H1 (cell line): ENCODE measurements around the gene ZSWIM6.

Experiments
- CEBPB ChIP-seq: IDR thresholded peaks from 2 replicates; pipeline ENCODE4 v1.6.1; 2012; ENCODE audit warnings: low read depth, low read length
- CHD1 ChIP-seq: IDR thresholded peaks from 2 replicates; pipeline ENCODE4 v1.6.1; 2012; ENCODE audit warnings: low read depth, low read length, improper control_type of control experiment
- GABPA ChIP-seq: IDR thresholded peaks from 2 replicates; pipeline ENCODE4 v1.6.1; 2011; ENCODE audit warnings: mild to moderate bottlenecking, low read length, moderate library complexity, borderline replicate concordance; ENCODE audit not compliant: insufficient read depth
- HDAC6 ChIP-seq: IDR thresholded peaks from one replicate; pipeline ENCODE4 v1.7.1; 2012; ENCODE audit warnings: low read depth, mild to moderate bottlenecking, inconsistent platforms, low read length, moderate library complexity
- POLR2A ChIP-seq, 2 experiments: IDR thresholded peaks; 1 replicate in 1 of 2; 2 replicates in 1 of 2; pipeline ENCODE4 v1.6.1; 2011; ENCODE audit warnings: low read depth in 2 of 2, low read length in 2 of 2, mild to moderate bottlenecking in 2 of 2; ENCODE audit errors: control extremely low read depth in 1 of 2
- SUZ12 ChIP-seq: fragments of 200-600 bp; sonication (generic); IDR thresholded peaks from 2 replicates; pipeline ENCODE4 v1.6.1; 2012; ENCODE audit warnings: mild to moderate bottlenecking, inconsistent platforms, low read length, moderate library complexity, mixed read lengths
- TAF1 ChIP-seq: IDR thresholded peaks from 2 replicates; pipeline ENCODE4 v1.6.1; 2011; ENCODE audit warnings: mild to moderate bottlenecking, low read depth, low read length
- TF ChIP-seq, protein P1 (sequence below), 3 experiments: IDR thresholded peaks; 1 replicate in 2 of 3; 2 replicates in 1 of 3; pipeline versions ENCODE4 v1.5.1 to v1.6.1; 2011; ENCODE audit warnings: low read length in 3 of 3, mild to moderate bottlenecking in 3 of 3, inconsistent platforms in 2 of 3, low read depth in 1 of 3, moderate library complexity in 1 of 3; ENCODE audit not compliant: insufficient read depth in 1 of 3; ENCODE audit errors: control extremely low read depth in 1 of 3
- TF ChIP-seq, protein P2 (sequence below): IDR thresholded peaks from 2 replicates; pipeline ENCODE4 v1.6.1; 2012; ENCODE audit warnings: inconsistent platforms

DNA sequence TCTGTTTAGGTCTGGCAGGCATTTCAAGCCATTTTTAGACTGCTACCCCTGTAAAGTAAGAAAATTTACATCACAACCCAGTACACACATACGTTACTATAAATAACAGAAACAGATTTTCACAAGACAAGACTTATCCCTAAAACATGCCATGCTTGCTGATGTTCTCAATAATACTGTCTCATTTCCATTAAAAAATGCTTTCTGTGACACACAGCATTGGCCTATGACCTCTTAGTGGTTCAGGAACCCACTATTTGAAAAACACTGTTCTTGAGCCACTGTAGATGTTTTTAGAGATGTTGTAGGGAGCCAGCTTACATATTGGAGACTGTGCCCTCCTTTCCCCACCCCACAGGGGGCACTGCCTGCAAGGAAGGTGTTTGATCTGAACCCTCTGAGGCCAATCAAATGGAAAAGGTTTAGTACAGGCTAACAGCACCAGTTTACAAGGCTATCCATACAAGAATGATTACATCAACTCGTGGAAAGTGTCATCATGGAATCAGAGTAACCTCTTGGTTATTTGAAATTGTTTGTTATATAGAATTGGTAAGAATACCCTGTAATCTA lies 30.8 kb downstream of the ZSWIM6 start:
- TF ChIP-seq, protein P1, sequence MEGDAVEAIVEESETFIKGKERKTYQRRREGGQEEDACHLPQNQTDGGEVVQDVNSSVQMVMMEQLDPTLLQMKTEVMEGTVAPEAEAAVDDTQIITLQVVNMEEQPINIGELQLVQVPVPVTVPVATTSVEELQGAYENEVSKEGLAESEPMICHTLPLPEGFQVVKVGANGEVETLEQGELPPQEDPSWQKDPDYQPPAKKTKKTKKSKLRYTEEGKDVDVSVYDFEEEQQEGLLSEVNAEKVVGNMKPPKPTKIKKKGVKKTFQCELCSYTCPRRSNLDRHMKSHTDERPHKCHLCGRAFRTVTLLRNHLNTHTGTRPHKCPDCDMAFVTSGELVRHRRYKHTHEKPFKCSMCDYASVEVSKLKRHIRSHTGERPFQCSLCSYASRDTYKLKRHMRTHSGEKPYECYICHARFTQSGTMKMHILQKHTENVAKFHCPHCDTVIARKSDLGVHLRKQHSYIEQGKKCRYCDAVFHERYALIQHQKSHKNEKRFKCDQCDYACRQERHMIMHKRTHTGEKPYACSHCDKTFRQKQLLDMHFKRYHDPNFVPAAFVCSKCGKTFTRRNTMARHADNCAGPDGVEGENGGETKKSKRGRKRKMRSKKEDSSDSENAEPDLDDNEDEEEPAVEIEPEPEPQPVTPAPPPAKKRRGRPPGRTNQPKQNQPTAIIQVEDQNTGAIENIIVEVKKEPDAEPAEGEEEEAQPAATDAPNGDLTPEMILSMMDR (IDR thresholded peaks at IDR 0.05; ENCODE audit: control extremely low read depth in 1 of 3, insufficient read depth in 1 of 3, low read depth in 1 of 3, low read length in 3 of 3): peak; percentile 43 to 68 (median 54)
- TF ChIP-seq GABPA: no peak
- TF ChIP-seq, protein P2, sequence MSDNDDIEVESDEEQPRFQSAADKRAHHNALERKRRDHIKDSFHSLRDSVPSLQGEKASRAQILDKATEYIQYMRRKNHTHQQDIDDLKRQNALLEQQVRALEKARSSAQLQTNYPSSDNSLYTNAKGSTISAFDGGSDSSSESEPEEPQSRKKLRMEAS: no peak
- TF ChIP-seq POLR2A (IDR thresholded peaks at IDR 0.05; ENCODE audit: control extremely low read depth in 1 of 2, low read depth in 2 of 2, low read length in 2 of 2): no peak
- TF ChIP-seq HDAC6: no peak
- TF ChIP-seq TAF1: no peak
- no peak for TF ChIP-seq CEBPB
- no peak for TF ChIP-seq SUZ12
- no peak for TF ChIP-seq CHD1
